GM04504 (cell line): ENCODE data around the gene AR.

ENCODE experiments used
- DNase-seq: peaks from one replicate; pipeline ENCODE4 v3.0.0-alpha.2; 2012; ENCODE audit warnings: low read depth

The AR gene

DNA sequence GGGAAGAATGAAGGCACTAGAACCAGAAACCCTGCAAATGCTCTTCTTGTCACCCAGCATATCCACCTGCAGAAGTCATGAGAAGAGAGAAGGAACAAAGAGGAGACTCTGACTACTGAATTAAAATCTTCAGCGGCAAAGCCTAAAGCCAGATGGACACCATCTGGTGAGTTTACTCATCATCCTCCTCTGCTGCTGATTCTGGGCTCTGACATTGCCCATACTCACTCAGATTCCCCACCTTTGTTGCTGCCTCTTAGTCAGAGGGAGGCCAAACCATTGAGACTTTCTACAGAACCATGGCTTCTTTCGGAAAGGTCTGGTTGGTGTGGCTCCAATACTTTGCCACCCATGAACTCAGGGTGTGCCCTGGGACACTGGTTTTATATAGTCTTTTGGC, 181.7 kb downstream of the AR start:
- DNase-seq = no peak

GRCh38 chrX:67726018-67726417, 182.2 kb downstream of the AR start:
- no peak for DNase-seq

- no peak for DNase-seq
Measured at GRCh38 chrX:67727576-67727975, 183.8 kb downstream of the AR start.

GRCh38 chrX:67730296-67730695, 186.5 kb downstream of the AR start:
- no peak for DNase-seq

DNA sequence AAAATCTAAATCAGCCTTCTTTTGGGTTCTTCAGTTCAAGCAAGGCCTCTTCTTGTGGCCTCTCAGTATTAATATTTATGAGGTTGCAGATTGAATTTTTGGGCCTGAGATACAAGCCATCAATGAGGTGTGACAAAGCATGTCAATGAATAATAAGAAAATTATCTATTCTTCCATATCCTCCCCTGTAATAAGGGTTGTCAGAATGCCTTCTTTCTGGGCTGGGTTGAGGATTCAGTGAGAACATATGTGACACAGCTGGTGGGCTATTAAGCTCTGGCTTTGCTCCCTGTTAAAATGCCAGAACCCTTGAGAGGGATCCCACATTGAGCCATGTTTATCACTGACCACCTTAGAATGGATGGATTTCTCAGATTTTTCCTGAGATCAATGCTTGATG, 187.2 kb downstream of the AR start:
- no peak for DNase-seq

DNA sequence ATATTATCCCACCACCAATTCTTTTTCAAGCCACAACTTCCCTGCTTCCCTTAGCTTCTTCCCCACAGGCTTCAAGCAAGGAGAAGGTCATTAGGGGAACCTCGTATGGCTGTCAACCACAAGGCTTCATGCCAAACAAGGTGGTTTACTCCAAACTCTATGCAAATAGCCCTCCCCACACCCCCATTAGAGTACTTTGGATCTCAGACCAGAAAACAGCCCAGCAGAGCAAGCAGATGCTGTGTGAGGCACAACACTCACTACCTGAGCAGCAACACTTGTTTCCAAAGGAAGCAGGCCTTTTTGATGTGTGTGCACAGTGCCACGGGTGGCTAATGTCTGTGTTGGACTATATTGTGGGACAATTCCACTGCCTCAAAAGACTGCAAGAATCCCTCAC, 189.0 kb downstream of the AR start:
- DNase-seq = no peak

DNA sequence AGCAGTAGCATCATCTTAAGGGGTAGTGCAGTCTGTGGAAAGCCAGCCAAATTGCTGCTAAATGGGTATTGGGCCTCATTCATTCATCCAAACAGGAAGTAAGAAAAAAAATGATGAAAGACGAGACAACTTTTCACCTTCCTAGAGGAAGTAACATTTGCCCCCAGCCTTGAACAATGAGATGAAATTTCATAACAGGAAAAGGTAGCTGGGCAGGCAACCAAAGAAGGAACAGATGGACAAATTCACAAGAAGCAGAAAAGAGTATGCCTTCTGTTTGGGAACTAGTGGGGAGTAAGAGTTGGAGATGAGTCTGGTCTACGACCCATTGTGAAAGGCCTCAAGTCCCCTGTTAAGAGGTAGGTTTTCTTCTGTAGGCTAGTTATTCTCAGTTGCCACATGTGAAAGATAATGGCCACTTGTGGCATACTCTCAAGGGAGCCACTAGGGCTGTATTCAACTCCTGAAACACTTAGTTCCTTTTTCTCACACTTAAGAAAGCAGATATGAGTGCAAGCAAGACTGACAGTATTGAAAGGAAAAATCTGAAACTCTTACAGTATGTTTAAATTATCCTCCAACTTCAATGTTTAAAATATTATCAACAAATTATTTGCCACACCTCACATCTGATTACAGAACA, 190.4 kb downstream of the AR start:
- no peak for DNase-seq

DNA sequence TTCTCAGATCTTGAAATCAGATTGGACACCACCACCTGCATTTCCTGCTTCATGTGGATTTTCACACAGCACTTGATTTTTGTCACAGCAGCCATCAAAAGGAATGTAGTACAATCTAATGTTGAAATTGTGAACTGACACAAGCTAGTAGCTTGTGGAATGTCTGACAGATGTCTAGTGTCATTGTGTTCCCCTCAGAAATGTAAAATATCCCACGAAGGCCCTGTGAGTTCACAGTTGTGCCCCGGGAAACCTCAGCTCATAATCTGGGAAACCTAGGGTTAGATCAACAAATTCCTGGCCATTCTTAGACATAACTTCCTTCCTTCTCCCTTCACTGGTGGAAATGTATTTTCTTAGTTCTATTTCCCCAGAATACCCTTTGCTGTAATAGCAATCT, 205.7 kb downstream of the AR start:
- no peak for DNase-seq

DNA sequence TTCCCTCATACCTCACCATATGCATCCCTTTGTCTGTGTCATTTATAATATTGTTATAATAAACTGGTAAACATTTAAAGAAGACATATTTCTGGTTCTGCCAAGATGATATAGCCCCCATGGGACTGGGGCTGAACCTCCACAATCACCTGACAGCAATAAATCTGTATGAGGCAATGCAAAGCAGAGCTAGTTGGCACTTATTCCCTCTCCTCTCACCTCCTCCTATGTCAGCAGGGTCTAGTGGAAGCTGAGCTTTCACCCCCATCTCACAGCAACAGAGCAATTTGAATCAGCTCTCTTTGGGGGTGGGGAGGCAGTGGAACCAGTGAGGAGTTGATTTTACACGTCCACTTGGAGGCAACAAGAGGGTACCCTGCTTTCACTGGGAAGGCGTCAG, 206.9 kb downstream of the AR start:
- DNase-seq = no peak

DNA sequence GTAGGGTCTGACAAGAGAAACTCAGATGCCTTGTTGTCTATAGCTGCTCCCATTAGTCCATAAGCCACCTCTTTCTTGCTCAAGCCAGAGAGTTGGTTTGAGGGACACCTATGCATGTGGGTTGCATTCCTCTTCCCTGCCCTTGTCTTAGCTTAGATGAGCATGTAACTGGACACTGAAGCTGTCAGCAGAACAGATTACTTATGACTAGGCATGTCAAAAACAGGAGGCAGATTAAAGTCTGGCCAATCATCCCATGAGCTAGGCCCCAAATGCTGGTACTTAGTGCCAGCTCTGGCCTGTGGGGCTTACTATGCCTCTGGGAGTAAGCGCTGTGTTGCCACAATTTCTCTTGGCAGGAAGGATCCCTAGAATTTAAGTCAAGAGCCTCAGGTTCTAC, 215.2 kb downstream of the AR start:
- no peak for DNase-seq

DNA sequence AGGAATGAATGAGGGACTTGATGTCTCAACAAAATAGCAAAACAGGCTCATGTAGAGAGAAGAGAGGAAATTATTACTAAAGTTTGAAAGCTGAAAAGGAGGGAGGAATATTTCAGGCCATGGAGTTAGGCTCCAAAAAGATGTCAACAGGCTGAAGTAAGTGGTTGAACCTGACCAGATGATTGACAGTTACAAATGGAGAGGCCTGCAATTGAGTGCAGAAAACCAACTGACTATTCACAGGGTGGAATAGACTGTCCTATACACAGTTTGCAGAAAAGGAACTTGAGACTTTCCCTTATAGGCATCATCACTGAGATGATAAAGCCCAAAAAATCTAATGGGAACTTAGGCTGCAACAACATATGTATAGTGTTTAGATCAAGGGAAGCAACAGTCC, 233.3 kb downstream of the AR start:
- DNase-seq = no peak

DNA sequence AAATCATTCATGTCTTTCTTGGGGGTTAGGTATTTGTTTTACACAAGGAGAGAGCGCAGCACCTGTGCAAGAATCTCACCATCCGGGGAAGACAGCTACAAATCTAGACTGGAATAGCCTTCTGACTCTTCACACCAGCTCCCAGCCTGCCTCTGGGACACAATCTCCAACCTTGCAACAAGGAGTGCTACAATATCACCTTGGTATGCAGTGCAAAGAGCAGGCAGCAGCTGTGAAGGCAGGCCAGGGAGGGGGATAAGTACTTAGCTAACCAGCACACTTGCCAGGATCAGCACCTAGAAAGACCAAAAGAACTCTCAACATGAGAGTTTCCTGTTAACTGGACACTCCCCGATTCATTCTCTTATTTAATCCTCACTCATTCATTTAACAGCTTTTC, 235.3 kb downstream of the AR start:
- no peak for DNase-seq
